HG02973 (cell line): ENCODE results near the gene SELPLG.
"Not testable (repeated sequence)": the region's sequence is repeated elsewhere in the genome, so short reads cannot be mapped to it uniquely, and the experiment has no call there.

ENCODE experiments used
- ATAC-seq: cut with Tn5 transposase; IDR thresholded peaks from one replicate; pipeline ENCODE4 v1.9.1; 2021; ENCODE audit warnings: moderate library complexity; ENCODE audit not compliant: unreplicated experiment

The SELPLG gene

DNA sequence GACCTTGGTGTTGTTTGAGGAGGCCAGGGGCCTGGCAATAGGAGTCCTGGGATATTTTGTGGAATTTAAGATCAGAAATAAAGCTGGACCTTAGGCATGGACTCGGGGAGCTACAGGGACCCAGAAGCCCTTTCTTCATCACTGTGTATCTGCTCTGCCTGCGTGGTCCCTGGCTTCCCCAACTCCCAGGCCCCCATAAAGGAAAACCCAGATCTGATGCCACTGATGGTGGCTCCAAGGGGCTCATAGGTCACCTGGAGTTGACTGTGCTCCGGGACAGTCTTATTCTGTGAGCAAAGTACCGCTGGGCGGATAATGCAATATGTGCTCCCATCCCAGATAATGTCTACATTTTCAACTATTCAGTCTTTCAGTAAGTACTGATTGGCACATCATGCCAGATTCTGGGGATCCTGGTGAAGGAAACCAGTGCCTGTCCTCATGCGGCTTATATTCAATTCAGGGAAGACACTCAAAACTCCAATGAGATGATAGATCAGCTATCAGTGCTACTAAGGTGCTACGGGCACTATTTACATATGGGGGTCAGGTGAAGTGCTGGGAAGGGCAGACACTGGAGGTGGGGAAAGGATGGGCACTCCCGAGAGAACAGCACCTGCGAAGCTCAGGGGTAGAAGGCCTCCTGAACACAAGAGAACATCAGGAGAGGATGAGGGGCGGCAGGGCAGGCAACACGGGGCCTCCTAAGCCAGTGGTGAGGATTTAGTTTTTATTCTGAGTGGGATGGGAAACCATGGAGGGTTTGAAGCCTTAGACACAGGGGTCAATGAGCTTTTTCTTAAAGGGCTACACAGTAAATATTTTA is 5.5 kb upstream of the SELPLG start:
- ATAC-seq: no peak

DNA sequence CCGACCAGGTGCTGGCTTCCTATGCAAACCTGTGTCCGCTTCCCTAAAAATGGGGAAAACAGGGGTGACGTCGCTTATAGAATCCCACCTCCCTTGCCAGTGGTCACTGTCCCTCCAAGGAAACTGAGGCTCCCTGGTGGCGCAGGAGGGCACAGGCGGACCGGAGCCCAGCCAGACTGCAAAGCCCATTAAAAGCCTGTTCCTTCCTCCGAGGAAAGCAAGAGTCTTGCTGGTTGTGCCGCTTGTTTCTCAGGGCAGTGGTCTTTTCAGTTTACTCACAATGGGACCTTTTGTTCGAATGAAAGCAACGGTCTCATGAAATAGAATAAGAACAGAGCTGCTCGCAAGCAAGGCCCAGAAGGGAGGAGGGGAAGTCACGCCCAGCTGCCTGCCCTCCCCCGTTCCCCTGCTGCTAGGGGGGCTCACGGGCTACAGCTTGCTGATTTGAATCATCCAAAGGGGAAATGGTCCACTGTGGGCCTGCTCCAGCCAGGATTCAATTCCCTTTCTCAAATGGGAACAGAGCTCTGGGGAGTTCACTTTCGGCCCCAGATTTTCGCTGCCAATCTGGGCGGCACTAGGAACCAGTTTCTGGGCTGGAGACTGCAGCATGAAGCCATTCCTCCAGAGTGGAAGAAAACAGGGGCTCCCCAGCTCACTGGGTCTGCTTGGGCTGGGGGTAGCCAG is 4.6 kb upstream of the SELPLG start:
- ATAC-seq: no peak

DNA sequence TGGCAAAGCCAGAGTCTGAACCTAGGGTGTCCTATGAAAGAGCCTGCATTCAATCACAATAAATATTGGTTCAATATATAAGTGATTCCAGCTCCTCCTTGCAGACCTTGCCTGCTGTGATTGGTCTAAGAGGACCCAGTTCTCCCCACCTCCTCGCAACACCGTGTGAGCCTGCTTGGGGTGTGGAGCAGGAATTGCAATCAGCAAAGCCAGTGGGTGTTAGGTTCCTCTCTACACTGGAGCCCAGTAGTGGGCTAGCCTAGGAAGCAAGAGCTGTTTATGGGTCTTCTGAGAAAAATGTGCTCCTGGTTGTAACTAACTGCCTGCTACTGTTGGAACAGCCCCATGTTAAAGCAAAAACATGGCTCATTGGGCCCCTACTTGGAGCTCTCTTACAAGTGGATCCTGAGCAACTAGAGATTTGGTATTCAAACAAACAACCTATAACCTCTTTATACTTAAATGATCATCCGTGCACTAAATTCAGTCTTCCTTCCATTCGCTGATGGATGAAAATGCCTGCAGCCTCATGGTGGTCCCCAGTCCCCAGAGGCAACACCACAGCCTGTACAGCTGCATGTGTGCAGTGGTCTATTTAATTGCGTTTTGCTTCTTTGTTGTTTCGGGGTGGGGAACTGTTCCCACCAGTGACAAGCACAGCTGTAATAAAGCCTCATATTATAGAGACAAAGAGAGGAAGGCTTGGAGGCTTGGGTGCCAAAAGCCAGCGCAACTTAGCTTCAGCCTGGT is 3.7 kb upstream of the SELPLG start:
- ATAC-seq: no peak

DNA sequence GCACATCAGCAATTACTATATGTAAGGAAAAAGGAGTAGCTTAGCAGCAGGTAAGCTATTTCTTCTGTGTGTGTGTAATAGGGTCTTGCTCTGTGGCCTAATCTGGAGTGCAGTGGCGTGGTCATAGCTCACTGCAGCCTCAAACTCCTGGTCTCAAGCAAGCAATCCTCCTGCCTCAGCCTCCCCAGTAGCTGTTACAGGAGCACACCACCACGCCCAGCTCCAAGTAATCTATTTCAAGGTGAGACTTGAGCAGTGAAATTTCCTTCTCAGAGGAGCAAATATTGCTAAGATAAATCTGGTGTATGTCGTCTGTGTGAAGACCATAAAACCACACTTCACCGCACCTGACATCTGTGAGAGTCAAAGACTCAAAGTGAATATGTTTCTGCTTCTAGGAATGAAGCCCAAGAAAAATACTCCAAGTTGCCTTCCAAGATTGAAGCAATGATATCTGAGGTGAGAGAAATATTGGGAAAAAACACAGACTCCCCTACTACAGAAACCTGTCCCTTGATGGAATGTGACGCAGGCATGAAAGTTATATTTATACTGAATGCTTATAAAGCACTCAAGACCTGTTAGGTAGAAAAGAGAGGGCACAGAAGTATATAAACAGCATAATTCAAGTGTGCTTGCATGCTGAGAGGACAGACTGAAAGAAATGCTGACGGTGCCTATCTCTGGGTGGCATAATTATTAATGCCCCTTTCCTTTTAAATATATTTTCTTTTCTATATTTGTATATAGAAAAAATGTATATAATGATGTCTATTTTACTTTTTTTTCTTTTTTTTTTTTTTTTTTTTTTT is 2.5 kb upstream of the SELPLG start:
- peak; percentile 1 for ATAC-seq

DNA sequence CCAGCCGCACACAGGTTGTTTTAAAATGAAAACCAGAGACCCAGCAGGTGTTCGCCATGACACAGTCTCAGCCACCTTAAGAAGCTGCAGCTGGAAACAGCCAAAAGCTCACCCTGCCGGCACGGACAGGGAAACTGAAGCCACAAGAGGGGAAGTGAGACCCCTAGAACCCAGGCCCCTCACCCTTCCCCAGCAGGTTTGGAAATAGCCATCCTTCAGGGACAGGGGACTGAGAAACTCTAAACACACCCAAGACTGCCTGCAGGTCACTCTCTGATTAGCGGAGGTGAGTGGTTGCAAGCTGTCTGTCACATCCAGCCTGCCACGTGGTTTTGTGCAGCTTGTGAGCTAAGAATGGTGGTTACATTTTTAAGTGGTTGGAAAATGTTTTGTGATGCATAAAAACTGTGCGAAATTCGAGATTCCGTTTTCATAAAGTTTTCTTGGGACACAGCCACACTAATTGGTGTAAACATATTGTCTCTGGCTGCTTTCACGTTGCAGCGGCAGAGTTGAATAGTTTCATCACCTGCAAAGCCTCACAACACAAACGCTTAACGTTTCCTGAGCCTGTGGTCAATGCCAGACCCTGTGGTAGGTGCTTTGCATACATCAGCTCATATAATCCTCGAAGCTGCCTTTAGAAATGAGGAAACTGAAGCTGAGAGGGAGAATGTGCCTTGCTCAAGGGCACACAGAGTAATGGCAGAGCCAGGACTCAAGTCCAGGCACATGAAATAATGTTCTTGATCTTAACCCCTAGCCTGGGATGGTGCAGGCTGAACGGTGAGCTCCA is 1.7 kb upstream of the SELPLG start:
- peak; percentile 44 for ATAC-seq

DNA sequence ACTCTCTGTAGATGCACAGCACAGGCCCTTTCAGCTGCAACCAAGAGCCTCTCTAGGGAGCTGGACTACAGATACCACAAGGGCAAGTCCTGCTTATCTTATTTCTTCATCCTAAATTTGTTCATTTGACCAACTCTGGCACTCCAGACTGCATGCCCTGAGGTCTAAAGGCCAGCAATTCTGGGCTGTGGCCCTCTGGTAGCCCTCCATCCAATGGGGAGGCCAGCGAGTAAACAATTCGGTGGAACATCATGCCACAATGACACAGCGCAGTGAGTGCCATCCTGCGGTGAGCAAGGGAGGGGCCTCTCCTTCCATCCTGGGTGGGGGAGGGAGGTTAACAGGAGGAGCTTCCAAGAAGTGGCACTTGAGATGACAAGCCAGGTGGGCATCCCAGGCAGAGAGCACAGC is 652 bp upstream of the SELPLG start:
- no peak for ATAC-seq

DNA sequence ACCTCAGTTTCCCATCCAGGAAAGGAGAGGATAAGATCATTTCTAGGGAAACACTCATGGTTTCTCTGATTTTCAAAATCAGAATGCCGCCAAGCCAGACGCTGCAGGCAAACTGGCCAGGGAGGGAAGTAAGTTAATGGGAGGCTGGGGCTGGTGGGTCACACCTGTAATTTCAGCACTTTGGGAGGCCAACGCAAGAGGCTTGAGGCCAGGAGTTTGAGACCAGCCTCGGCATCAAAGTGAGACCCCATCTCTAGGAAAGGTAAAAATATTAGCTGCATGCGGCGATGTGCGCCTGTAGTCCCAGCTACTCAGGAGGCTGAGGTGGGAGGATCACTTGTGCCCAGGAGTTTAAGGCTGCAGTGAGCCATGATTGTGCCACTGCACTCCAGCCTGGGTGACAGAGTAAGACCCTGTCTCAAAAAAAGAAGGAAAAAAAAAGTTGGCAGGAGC is 587 bp downstream of the SELPLG start:
- no peak for ATAC-seq

DNA sequence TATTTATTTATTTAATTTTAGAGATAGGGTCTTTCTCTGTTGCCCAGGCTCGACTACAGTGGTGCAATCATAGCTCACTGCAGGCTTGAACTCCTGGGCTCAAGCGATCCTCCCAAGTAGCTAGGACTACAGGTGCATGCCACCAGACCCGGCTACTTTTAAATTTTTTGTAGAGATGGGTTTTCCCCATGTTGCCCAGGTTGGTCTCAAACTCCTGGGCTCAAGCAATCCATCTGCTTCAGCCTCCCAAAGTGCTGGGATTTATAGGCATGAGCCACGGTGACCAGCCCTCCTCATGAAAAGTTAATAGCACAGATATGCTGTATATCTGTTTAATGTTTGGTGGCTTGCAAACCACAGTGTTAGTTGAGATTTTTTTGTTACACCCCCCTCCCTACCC is 2.4 kb downstream of the SELPLG start:
- not testable (repeated sequence) for ATAC-seq

DNA sequence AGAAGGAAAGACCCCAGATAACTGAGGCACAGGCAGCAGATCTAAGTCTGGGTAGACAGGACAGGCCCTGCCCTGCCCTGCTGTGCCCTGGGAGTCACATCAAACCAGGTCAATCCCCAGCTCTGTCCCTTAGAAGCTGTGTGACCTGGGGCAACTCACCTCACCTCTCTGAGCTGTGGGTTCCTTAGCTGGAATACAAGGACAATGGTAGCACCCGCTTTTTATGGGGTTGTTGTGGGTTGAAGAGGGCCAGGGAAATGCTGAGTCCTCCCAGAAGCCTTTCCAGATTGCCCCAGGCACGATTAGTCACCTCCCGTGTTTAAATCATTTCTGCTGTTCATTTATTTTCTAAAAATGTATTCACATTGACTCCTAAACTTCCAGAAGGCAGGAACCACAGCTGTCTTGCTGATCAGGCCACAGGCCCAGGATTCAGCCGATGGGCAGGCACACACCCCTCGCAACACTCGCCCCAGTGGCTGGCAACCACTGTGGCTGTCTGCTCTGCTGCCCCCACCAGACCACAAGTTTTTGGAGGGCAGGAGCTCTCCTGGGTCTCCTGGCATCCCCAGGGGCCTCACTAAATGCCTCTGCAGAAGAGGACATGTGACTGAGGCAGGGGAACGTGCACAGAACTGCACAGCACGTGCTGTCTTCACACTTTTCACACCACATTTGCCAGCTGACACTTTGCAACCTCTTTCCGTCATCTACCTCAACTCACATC is 3.0 kb downstream of the SELPLG start:
- ATAC-seq: no peak

DNA sequence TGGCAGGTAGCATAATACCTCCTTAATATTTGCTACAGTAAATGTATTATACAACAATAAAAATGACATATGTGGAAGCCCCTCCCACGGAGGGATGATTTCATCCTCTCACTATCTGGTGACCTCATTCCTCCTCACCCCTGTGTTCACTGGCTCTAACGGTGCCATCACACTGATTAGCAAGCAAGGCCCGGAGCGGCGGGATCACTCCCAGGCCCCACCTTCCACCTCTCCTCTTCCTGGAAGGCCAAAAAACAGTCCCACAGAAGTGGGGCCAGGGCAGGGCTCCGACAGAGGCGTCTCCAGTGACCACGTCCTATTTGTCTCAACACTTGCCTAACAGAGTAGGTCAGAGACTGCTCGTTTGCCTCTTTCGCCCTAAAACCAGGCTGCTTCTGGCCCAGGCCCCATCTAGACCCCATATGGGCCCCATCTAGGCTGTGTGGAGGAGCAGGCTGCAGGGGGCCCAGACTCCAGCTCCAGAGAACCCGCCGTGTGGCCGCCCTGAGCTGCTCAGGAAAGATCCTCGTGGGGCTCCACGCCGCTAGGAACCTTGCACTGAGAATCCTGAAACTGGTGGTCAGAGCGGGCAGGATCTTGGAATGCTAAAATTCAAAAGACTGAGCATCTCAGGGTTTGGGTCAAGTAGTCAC is 3.7 kb downstream of the SELPLG start:
- ATAC-seq: no peak

DNA sequence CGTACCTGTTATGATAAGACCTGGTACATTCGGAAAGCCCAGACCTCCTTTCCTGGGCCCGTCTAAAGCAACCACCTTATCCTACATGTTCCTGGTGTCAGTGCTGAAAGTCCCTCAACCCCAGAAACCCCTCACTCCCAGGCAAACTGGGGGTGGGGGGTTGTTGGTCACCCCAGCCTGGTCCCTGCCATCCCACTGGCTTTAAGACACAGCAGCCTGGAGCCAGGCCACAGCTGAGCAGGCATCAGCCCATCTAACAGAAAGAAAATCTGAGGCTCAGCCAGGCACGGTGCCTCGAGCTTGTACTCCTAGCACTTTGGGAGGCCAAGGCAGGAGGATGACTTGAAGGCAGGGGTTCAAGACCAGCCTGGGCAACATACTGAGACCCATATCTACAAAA is 4.5 kb downstream of the SELPLG start:
- ATAC-seq: no peak

DNA sequence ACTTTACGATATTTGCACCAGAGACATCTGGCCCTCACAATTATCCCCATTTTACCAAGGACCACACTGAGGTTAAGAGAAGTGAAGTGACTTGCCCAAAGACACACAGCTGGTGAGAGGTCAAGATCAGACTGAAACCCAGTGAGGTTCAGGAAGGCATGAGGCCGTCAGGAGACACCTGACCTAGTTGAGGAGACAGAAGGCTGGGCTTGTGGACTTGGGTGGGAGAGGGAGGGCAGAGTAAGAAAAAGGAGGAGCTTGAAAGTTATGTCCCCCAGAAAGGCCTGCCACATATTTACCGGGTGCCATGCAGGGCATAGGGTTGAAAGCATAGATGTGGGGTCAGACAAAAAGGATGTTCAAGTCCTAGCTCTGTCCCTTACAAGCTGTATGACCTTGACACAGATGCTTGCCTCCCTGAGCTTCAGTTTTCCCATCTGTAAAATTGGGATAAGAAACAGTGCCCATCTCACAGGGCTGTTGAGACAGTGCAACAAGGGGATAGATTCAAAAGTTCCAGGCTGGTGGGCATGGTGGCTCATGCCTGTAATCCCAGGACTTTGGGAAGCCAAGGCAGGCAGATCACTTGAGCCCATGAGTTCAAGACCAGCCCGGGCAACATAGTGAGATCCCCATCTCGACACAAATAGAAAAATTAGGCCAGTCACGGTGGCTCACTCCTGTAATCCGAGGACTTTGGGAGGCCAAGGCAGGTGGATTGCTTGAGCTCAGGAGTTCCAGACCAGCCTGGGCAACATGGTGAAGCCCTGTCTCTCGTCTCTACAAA is 6.4 kb downstream of the SELPLG start:
- no peak for ATAC-seq

DNA sequence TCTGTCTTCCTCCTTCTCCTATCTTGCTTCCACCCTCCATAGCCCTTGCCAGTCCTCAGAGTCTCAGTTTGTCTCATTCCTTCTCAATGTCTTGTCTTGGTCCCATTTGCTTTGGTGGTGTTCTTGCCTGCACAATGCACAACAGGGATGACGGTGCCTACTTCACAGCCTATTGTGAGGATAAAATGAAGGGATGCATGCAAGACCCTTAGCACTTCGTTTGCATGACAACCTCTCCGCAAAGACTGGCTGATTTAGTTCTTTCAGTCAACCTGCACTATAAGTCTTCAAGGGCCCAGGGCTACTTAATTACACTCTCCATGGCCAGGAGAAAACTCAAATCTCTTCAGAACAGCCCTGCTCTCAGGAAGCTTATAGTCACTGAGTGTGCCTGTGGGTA is 8.5 kb downstream of the SELPLG start:
- no peak for ATAC-seq

DNA sequence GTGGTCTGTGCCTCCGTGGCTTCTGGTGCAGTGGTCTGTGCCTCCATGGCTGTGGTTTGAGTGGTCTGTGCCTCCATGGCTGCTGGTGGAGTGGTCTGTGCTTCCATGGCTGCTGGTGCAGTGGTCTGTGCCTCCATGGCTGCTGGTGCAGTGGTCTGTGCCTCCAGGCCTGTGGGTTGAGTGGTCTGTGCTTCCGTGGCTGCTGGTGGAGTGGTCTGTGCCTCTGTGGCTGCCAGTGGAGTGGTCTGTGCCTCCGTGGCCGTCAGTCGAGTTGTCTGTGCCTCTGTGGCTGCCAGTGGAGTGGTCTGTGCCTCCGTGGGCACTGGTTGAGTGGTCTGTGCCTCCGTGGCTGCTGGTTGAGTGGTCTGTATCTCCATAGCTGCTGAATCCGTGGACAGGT is 10.1 kb downstream of the SELPLG start:
- no peak for ATAC-seq

DNA sequence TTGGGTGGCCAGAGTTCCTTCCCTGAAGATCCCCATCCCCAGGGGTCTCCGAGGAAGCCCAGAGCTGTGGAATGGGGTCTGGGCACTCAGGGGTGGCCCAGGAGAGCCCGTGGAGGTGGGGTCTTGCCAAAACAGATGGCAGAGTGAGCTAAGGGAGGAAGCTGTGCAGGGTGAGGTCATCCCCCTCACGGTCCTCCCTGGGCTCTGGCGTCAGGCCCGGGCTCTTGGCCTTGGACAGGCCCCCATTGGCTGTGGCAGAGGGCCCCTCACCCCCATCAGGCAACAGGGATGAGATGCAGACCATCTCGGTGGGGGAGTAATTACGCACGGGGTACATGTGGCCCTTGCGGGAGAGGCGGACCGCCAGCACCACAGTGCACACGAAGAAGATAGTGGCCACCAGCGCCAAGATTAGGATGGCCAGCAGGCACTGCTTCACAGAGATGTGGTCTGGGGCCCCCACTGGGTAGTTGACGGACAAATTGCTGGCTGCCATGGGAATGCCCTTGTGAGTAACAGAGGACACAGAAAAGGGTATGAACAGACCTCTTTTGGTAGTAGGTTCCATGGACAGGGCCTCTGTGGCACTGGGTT is 10.7 kb downstream of the SELPLG start:
- ATAC-seq: no peak

DNA sequence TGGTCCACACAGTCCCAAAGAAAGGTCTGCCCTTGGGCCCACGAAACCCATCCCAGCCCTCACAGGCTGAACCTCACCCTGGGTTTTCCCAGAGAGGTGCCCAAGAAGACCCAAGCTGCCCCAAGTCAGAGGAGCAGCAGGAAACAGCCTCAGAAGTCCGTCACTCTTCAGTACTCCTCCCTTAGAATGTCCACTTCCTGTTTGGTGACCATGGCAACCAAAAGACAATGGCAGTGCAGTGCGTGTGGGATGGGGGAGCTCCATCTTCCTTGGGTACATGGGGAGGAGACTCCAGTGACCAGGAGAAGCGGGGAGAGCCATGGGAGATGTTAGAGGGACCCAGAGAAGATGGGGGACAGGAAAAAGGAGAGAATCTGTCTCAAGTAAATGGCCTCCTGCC is 11.3 kb downstream of the SELPLG start:
- ATAC-seq: no peak

DNA sequence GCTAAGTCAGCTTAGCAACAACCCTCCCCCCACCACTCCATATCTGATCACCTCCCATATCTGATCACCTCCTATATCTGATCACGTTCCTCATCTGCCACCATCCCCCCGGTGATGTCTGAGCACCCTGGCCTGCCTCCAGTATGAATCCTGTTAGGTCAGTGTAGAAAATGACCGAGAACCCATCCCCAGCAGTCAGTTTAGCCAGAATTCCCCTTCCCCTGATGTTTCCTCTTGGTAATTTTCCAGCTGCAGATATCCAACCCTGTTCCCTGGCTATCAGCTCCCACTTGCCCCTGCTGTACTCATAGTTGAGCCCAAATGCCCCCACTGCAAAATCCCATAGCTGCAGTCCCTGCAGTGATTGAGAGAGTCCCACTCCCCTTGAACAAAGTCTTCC is 12.5 kb downstream of the SELPLG start:
- ATAC-seq: no peak
